Fibroblast of villous mesenchyme (primary cell): ENCODE results near the gene PEDS1. TPM values are rescaled to one million over a fixed set of nuclear protein-coding genes. Genes with fewer than 3 reads are reported as not detected.

ENCODE experiments used
- DNase-seq: peaks from one replicate; pipeline ENCODE4 v3.0.0-alpha.2; 2010; ENCODE audit warnings: low read depth
- H3K4me3 ChIP-seq: 2 replicates; pipeline ENCODE4 v1.5.1; 2011; ENCODE audit warnings: low read depth, mild to moderate bottlenecking, low read length
- CTCF ChIP-seq: IDR thresholded peaks from 2 replicates; pipeline ENCODE4 v1.5.1; 2012; ENCODE audit warnings: low read depth, mild to moderate bottlenecking, low read length; ENCODE audit not compliant: insufficient read depth
- total RNA-seq: library from RNA; depleted of rRNA; stranded (reverse); fragments of >200 nt; gene quantifications from 2 replicates; pipeline ENCODE4 v1.2.3, GENCODE V29; 2012

PEDS1 gene
- total RNA-seq, 1 donor, result 25.9 TPM

GRCh38 chr20:50189681-50190250 lies 36.2 kb upstream of the PEDS1 start:
- TF ChIP-seq CTCF, result no peak
- no peak overlapping the region for H3K4me3 ChIP-seq
- DNase-seq, result no peak

- H3K4me3 ChIP-seq, result no peak overlapping the region
- no peak for DNase-seq
- TF ChIP-seq CTCF, result no peak
These were observed 35.6 kb upstream of the PEDS1 start for GRCh38 chr20:50188879-50189680.

- DNase-seq, result no peak
- H3K4me3 ChIP-seq, result no peak overlapping the region
- no peak for TF ChIP-seq CTCF
These were observed 34.8 kb upstream of the PEDS1 start for GRCh38 chr20:50188287-50188688.

GRCh38 chr20:50187403-50188051 lies 34.0 kb upstream of the PEDS1 start:
- DNase-seq, result peak; percentile 89

GRCh38 chr20:50186987-50187402 lies 33.5 kb upstream of the PEDS1 start:
- peak; percentile 5 for TF ChIP-seq CTCF
- DNase-seq, result no peak

More at GRCh38 chr20:50187403-50188051, 34.0 kb upstream of the PEDS1 start:
- TF ChIP-seq CTCF, result no peak
- H3K4me3 ChIP-seq, result no peak overlapping the region

GRCh38 chr20:50186151-50186885 lies 32.8 kb upstream of the PEDS1 start:
- peak; percentile 87 for DNase-seq
- TF ChIP-seq CTCF, result peak; percentile 95
- H3K4me3 ChIP-seq, result no peak overlapping the region

More at GRCh38 chr20:50186987-50187402, 33.5 kb upstream of the PEDS1 start:
- no peak overlapping the region for H3K4me3 ChIP-seq
